HL-60/S4 treated with phorbol 12-myristate 13-acetate at 8.2 ng/mL for 4 days and 3 days (cell line): Measurements from ENCODE around the gene RUVBL1.

Experiments
- in situ Hi-C: fragments of 300-500 bp; cut with MboI; formaldehyde crosslinking; loops from 2 replicates; pipeline ENCODE4 v1.15.0; 2022; ENCODE audit warnings: low sequenced_read_pairs

The RUVBL1 gene

GRCh38 chr3:128143496-128143895 lies 19.9 kb upstream of the RUVBL1 start:
- in situ Hi-C loops, result no loop called here

GRCh38 chr3:128133273-128133883 lies 9.8 kb upstream of the RUVBL1 start:
- in situ Hi-C loops, result no loop called here

GRCh38 chr3:128131897-128132646 lies 8.5 kb upstream of the RUVBL1 start:
- in situ Hi-C loops, result no loop called here

- in situ Hi-C loops, result no loop called here
These were observed 4.6 kb upstream of the RUVBL1 start for GRCh38 chr3:128128251-128128650.

DNA sequence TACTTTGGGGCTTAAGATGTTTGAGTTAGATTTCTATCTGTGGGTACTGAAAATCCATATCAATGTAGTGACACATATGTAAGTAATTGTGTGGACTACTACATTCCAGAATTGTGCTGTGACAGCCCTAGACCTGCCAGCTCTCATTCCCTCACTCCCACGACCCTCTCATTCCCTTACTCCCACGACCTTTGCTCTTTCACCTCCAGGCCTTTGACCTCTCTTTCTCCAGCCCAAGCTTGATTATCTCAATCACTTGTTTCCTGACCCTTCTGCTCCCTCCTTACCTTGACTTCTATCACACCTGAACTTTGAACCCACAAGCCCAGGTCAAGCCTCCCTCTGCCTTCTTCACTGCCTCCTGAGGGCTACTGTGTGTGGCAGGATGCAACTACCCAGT lies 3.6 kb upstream of the RUVBL1 start:
- in situ Hi-C loops, result no loop called here

DNA sequence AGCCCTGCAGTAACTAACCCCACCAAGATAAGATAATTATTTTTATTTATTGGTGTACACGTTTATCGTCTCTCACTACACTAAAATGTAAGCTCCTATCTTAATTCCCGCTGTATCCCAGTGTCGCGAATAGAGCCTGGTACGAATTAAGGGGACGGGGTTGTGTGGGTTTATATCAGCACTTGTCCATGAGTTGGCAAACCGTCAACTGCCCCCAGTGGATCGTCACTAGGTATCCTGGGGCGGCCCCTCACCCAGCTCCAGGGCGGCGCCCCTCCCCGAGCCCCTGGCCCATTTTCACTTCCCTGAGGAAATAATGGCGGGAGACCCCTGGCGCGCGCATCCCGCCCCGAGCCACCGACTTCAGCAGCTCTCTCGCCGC lies 465 bp downstream of the RUVBL1 start:
- in situ Hi-C loops, result no loop called here

DNA sequence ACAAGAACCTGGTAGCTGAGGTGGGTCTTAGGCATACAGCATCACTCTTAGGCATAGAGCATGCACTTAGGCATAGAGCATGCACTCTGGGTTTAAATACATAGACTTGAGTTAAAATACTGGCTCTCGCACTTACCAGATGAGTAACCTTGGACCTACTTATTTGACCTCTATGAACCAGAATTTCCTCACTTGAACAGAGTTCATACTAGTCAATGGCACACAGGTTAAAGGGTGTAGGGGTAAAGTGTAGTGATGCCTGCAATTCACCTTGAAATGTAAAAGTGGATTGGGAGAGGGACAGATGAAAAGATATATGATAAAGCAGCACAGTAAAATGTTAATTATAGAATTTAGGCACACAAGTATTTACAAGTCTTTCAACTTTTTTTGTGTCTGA lies 1.6 kb downstream of the RUVBL1 start:
- in situ Hi-C loops, result no loop called here

- in situ Hi-C loops, result no loop called here
These were observed 9.5 kb downstream of the RUVBL1 start for GRCh38 chr3:128113817-128114794.

GRCh38 chr3:128112357-128112968 lies 11.1 kb downstream of the RUVBL1 start:
- in situ Hi-C loops, result no loop called here

DNA sequence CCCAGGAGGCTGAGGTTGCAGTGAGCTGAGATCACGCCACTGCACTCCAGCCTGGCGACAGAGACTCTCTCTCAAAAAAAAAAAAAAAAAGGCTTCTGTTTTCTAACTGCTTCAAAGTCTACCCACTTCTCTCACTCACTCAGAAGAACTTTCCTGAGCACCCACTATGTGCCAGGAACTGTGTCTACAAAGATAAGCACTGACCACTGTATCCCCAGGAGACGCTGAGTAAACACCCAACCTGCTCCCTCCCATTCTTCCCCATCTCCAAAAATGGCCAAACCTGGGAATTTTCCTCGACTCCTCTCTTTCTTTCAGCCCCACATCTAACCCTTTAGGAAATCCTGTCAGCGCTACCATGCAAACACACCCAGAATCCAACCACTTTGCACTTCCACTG lies 12.5 kb downstream of the RUVBL1 start:
- in situ Hi-C loops, result no loop called here

- in situ Hi-C loops, result no loop called here
These were observed 15.8 kb downstream of the RUVBL1 start for GRCh38 chr3:128107834-128108233.

- in situ Hi-C loops, result no loop called here
These were observed 20.4 kb downstream of the RUVBL1 start for GRCh38 chr3:128103136-128103676.

- in situ Hi-C loops, result no loop called here
These were observed 23.0 kb downstream of the RUVBL1 start for GRCh38 chr3:128100638-128101037.

DNA sequence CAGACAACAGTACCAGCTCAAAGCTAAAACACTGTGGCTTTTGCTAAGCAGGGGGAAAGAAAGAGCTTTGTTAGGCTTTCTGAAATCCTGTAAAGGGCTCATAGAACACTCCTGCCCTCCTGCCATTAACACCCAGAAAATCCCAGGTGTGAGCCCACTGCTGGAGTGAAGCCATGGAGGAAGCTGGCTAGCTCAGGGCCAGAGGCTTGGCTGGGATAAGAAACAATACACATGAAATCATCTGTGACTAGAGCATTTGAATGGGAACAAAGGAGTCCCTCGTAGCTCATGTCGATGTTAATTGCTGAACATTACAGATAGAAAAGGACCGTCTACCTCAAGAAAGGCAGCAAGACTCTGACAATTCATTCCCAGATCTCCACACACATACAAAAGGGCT lies 23.5 kb downstream of the RUVBL1 start:
- in situ Hi-C loops, result no loop called here

- in situ Hi-C loops, result loop anchor here (25.0 kb wide), 1 partner anchor 489 kb away; no protein-coding TSS in a partner anchor
These were observed 25.4 kb downstream of the RUVBL1 start for GRCh38 chr3:128098234-128098633.

GRCh38 chr3:128095222-128095703 lies 28.3 kb downstream of the RUVBL1 start:
- in situ Hi-C loops, result loop anchor here (25.0 kb wide), 1 partner anchor 492 kb away; no protein-coding TSS in a partner anchor

GRCh38 chr3:128094295-128095151 lies 29.1 kb downstream of the RUVBL1 start:
- in situ Hi-C loops, result loop anchor here (25.0 kb wide), 1 partner anchor 493 kb away; no protein-coding TSS in a partner anchor

- in situ Hi-C loops, result loop anchor here (25.0 kb wide), 1 partner anchor 496 kb away; no protein-coding TSS in a partner anchor
These were observed 32.0 kb downstream of the RUVBL1 start for GRCh38 chr3:128091586-128091985.

DNA sequence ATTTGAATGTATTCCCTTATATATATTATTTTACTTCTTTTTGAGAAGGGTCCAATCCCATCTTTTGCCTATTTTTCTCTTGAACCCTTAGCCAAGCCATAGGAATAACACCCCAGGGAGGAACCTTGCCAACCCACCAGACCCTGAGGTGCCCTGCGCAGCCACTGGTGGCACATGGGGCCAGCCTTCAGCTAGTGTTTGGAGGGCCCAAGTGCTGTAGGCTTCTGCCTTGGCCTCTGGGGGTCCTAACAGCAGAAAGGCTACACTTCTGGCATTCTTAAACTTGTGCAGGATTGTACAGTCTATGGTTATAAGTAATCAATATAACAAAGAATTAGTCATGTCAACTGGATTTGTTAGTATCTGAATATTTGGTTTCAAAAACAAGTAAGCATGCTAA lies 34.5 kb downstream of the RUVBL1 start:
- in situ Hi-C loops, result loop anchor here (25.0 kb wide), 1 partner anchor 498 kb away; no protein-coding TSS in a partner anchor
